GM10266 (cell line): Measurements from ENCODE around the gene LRP1B.

ENCODE experiments used
- DNase-seq: peaks from one replicate; pipeline ENCODE4 v3.0.0; 2012; ENCODE audit errors: extremely low spot score
- TF ChIP-seq, protein P1 (sequence below): IDR thresholded peaks from 2 replicates; pipeline ENCODE4 v1.5.1; 2012; ENCODE audit warnings: mild to moderate bottlenecking, low read depth; ENCODE audit not compliant: control insufficient read depth, insufficient read depth; ENCODE audit errors: missing control alignments

Gene LRP1B

GRCh38 chr2:140873915-140874531 lies 1256.8 kb downstream of the LRP1B start:
- DNase-seq: no peak
- TF ChIP-seq, protein P1, sequence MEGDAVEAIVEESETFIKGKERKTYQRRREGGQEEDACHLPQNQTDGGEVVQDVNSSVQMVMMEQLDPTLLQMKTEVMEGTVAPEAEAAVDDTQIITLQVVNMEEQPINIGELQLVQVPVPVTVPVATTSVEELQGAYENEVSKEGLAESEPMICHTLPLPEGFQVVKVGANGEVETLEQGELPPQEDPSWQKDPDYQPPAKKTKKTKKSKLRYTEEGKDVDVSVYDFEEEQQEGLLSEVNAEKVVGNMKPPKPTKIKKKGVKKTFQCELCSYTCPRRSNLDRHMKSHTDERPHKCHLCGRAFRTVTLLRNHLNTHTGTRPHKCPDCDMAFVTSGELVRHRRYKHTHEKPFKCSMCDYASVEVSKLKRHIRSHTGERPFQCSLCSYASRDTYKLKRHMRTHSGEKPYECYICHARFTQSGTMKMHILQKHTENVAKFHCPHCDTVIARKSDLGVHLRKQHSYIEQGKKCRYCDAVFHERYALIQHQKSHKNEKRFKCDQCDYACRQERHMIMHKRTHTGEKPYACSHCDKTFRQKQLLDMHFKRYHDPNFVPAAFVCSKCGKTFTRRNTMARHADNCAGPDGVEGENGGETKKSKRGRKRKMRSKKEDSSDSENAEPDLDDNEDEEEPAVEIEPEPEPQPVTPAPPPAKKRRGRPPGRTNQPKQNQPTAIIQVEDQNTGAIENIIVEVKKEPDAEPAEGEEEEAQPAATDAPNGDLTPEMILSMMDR: no peak

DNA sequence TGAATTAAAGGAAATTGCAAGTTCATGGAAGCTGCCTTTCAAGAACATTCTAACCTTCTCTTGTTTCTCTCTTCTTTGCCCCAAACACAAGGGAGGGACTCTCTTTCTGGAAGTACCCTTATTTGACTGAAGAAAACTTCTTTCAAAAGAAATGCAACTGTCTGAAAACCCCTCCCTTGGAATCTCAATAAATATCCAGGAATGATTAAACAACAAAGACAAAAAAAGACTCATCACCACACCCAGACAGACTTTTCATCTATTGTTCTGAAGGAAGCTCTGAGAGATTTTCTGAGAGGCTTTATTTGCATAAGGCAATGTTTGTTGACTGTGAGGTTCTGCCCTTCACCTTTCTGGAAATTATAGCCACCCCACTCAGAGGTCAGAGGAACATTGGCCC lies 1260.9 kb downstream of the LRP1B start:
- TF ChIP-seq, protein P1: no peak
- DNase-seq: no peak

GRCh38 chr2:140869107-140869506 lies 1261.7 kb downstream of the LRP1B start:
- no peak for DNase-seq
- TF ChIP-seq, protein P1: no peak

DNA sequence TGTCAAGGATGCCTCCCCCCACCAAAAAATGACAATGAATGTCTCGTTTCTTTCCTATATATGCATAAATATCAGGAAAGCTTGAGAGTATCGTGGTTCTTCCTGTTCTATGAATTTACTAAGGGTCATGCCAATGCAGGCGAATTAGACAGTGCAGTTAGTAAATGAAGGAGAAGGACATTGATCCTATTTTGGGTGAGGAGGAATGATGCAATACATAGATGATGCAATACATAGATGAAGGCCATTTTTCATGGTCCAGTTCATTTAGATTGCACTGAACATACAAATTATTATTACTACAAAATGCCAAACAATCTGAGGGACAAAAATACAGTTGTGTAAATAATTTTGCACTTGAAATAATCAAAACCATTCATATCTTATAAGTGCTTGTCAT lies 1265.0 kb downstream of the LRP1B start:
- TF ChIP-seq, protein P1: no peak
- no peak for DNase-seq

GRCh38 chr2:140863713-140864112 lies 1267.1 kb downstream of the LRP1B start:
- DNase-seq: peak; percentile 5
- TF ChIP-seq, protein P1: peak; percentile 50

DNA sequence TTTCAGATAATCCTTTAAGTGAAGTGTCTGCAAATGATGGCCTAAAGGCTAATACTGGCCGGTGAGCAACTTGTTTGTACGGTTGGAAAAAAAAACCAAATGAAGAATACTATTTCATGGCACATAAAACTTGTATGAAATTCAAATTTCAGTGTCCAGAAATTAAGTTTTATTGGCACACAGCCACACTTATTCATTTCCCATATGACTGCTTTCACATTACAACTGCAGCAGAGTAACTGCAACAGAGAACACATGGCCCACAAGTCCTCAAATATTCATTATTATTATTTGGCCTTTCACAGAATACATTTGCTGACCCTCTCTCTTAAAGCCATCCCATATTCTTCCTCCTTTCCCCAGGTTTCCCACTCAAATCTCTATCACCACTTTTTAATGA lies 1268.6 kb downstream of the LRP1B start:
- TF ChIP-seq, protein P1: no peak
- no peak for DNase-seq

- TF ChIP-seq, protein P1: no peak
Measured at GRCh38 chr2:140861666-140862065, 1269.2 kb downstream of the LRP1B start.

More at GRCh38 chr2:140861666-140862065, 1269.2 kb downstream of the LRP1B start:
- no peak for DNase-seq
